Measurements from ENCODE around the gene NSL1.

NSL1 gene

GRCh38 chr1:212701910-212702309 lies 89.7 kb downstream of the NSL1 start:
- DNase-seq = no peak

- peak; percentile 11 for DNase-seq
Observed at GRCh38 chr1:212700892-212701819, 90.4 kb downstream of the NSL1 start.

- no peak for DNase-seq
Observed at GRCh38 chr1:212700223-212700891, 91.2 kb downstream of the NSL1 start.

GRCh38 chr1:212699625-212700222 lies 91.9 kb downstream of the NSL1 start, which contains the start of gene BATF3:
BATF3 (minus strand) TSS chr1:212699840; CDS start chr1:212699762, 78 bp downstream.
- no peak for DNase-seq

GRCh38 chr1:212699104-212699624 lies 92.4 kb downstream of the NSL1 start:
- peak; percentile 54 for DNase-seq

- no peak for DNase-seq
Observed at GRCh38 chr1:212698467-212699103, 93.0 kb downstream of the NSL1 start.

- DNase-seq = no peak
Observed at GRCh38 chr1:212696721-212697331, 94.8 kb downstream of the NSL1 start.

- DNase-seq = no peak
Observed at GRCh38 chr1:212692774-212693644, 98.6 kb downstream of the NSL1 start.

GRCh38 chr1:212691561-212692071 lies 100.0 kb downstream of the NSL1 start:
- DNase-seq = no peak

- DNase-seq = no peak
Observed at GRCh38 chr1:212690816-212691403, 100.7 kb downstream of the NSL1 start.

GRCh38 chr1:212689758-212690529 lies 101.6 kb downstream of the NSL1 start:
- DNase-seq = no peak

GRCh38 chr1:212689196-212689725 lies 102.3 kb downstream of the NSL1 start:
- no peak for DNase-seq

GRCh38 chr1:212688341-212689047 lies 103.1 kb downstream of the NSL1 start:
- DNase-seq = no peak

GRCh38 chr1:212687811-212688210 lies 103.8 kb downstream of the NSL1 start:
- no peak for DNase-seq

GRCh38 chr1:212686591-212686990 lies 105.0 kb downstream of the NSL1 start:
- no peak for DNase-seq

- DNase-seq = no peak
Observed at GRCh38 chr1:212686069-212686468, 105.5 kb downstream of the NSL1 start.

- DNase-seq = no peak
Observed at GRCh38 chr1:212685429-212685828, 106.1 kb downstream of the NSL1 start.

- no peak for DNase-seq
Observed at GRCh38 chr1:212684521-212685090, 107.0 kb downstream of the NSL1 start.

- DNase-seq = no peak
Observed at GRCh38 chr1:212684076-212684475, 107.5 kb downstream of the NSL1 start.
